ENCODE data around the gene BCAN. TPM values are rescaled to one million over a fixed set of nuclear protein-coding genes. Genes with fewer than 3 reads are reported as not detected.
A peak's percentile ranks its signal among the peaks of the same experiment; 100 is the strongest.

The BCAN gene
- total and polyA plus RNA-seq, 2 experiments from 2014 or later, result 2.3 to 5.5 TPM

GRCh38 chr1:156705918-156706656, 64.2 kb downstream of the BCAN start:
- H3K9me3 Mint-ChIP-seq, result no peaks in the 10 kb centered on the region
- peaks cover 29% of the 10 kb centered on the region for H3K27me3 Mint-ChIP-seq (ENCODE audit: insufficient read depth, low read depth, poor library complexity)
- ATAC-seq (peak; percentile 42), DNase-seq (ENCODE audit: low spot score) (peak; percentile 96)
- Histone ChIP-seq H2AFZ (peak overlapping the region; percentile 87), H3K9me2 (ENCODE audit: insufficient read depth) (no peaks in the 10 kb centered on the region), H3K4me2 (peak overlapping the region; percentile 92), H3K27me3 (ENCODE audit: insufficient read depth) (peaks cover 30% of the 10 kb centered on the region), H4K20me1 (replicated peaks; ENCODE audit: insufficient read depth) (no peaks in the 10 kb centered on the region; the same call in 1 of the 2 replicates), H3K79me2 (replicated peaks; ENCODE audit: insufficient read depth) (peaks cover 13% of the 10 kb centered on the region), H3K4me1 (ENCODE audit: insufficient read depth) (peaks cover 63% of the 10 kb centered on the region), H3F3A (replicated peaks; ENCODE audit: low read depth) (peaks cover 29% of the 10 kb centered on the region), H3K36me3 (ENCODE audit: insufficient read depth) (no peaks in the 10 kb centered on the region), H3K27ac (ENCODE audit: low read depth) (peak overlapping the region; percentile 98), H3K4me3 (peak overlapping the region; percentile 67)
- peak overlapping the region; percentile 96 for H3K27ac Mint-ChIP-seq
- peak overlapping the region; percentile 83 for H3K4me3 Mint-ChIP-seq
- H3K4me1 Mint-ChIP-seq, result peaks cover 61% of the 10 kb centered on the region
- peaks cover 12% of the 10 kb centered on the region for H3K36me3 Mint-ChIP-seq (ENCODE audit: low read depth)
- TF ChIP-seq ETS1 (IDR thresholded peaks at IDR 0.05), result no peak
- TF ChIP-seq ZNF114 (CRISPR knock-in tag; IDR thresholded peaks at IDR 0.05), result no peak
- no peak for TF ChIP-seq EZH2phosphoT487 (IDR thresholded peaks at IDR 0.05; ENCODE audit: unreplicated experiment)
- TF ChIP-seq EZH2 (IDR thresholded peaks at IDR 0.05; ENCODE audit: low read depth, unreplicated experiment), result no peak
- peak; percentile 22 for TF ChIP-seq REST (IDR thresholded peaks at IDR 0.05; ENCODE audit: unreplicated experiment)
- no peak; the same call in 1 of the 2 replicates for TF ChIP-seq NANOG (IDR thresholded peaks at IDR 0.05; ENCODE audit: borderline replicate concordance)
- no peak for TF ChIP-seq STAT1 (IDR thresholded peaks at IDR 0.05; ENCODE audit: unreplicated experiment)
- TF ChIP-seq JUNB (IDR thresholded peaks at IDR 0.05; ENCODE audit: unreplicated experiment), result no peak
- no peak for TF ChIP-seq ZNF331 (CRISPR knock-in tag; IDR thresholded peaks at IDR 0.05; ENCODE audit: low read depth)
- peak; percentile 44; the same call in 1 of the 2 replicates for TF ChIP-seq POLR2AphosphoS5 (IDR thresholded peaks at IDR 0.05; ENCODE audit: low read depth)
- peak; percentile 86 to 91 for TF ChIP-seq CTCF (conservative IDR thresholded peaks at IDR 0.05; ENCODE audit: low read depth in 2 of 2)
- peak; percentile 68 for TF ChIP-seq CREB1 (CRISPR knock-in tag; IDR thresholded peaks at IDR 0.05; ENCODE audit: low read depth)
- TF ChIP-seq ZNF462 (CRISPR knock-in tag; IDR thresholded peaks at IDR 0.05), result no peak

Data from GM23338 (cell line).